Frontal cortex (tissue), 4 donors: ENCODE results near the gene SLC25A48. TPM values are rescaled to one million over a fixed set of nuclear protein-coding genes. Genes with fewer than 3 reads are reported as not detected.
"Not testable (repeated sequence)": the region's sequence is repeated elsewhere in the genome, so short reads cannot be mapped to it uniquely, and the experiment has no call there.

Experiments
- DNase-seq, 2 donors: peaks; one replicate each; pipeline ENCODE4 v3.0.0; 2012; ENCODE audit warnings: low spot score in 2 of 2
- FAIRE-seq: peaks from 2 replicates; lab custom pipeline; 2012; peaks lifted over from hg19 to GRCh38; lab: Jason Lieb, UNC
- total RNA-seq: library from RNA; depleted of rRNA; stranded (reverse); fragments of >200 nt; gene quantifications from one replicate; pipeline ENCODE4 v1.2.3, GENCODE V29; 2014
- donor health status: control.
- donor health status: control.
- donor health status: control.

The SLC25A48 gene
- total RNA-seq, 1 donor from 2014 or later: 1.2 TPM

GRCh38 chr5:135851915-135852845, 17.7 kb downstream of the SLC25A48 start:
- DNase-seq (no peak), FAIRE-seq (no peak)

- no peak for FAIRE-seq
- DNase-seq: no peak
These were observed 23.3 kb downstream of the SLC25A48 start for GRCh38 chr5:135857630-135858311.

- not testable (repeated sequence) for DNase-seq, FAIRE-seq
These were observed 24.7 kb downstream of the SLC25A48 start for GRCh38 chr5:135859186-135859585.

GRCh38 chr5:135859641-135860040, 25.2 kb downstream of the SLC25A48 start:
- no peak for FAIRE-seq
- no peak for DNase-seq

- DNase-seq (no peak), FAIRE-seq (no peak)
These were observed 27.2 kb downstream of the SLC25A48 start for GRCh38 chr5:135861641-135862040.

- no peak for DNase-seq
- FAIRE-seq: no peak
These were observed 27.6 kb downstream of the SLC25A48 start for GRCh38 chr5:135862086-135862485.

- FAIRE-seq (no peak), DNase-seq (no peak)
These were observed 28.3 kb downstream of the SLC25A48 start for GRCh38 chr5:135862744-135863143.

DNA sequence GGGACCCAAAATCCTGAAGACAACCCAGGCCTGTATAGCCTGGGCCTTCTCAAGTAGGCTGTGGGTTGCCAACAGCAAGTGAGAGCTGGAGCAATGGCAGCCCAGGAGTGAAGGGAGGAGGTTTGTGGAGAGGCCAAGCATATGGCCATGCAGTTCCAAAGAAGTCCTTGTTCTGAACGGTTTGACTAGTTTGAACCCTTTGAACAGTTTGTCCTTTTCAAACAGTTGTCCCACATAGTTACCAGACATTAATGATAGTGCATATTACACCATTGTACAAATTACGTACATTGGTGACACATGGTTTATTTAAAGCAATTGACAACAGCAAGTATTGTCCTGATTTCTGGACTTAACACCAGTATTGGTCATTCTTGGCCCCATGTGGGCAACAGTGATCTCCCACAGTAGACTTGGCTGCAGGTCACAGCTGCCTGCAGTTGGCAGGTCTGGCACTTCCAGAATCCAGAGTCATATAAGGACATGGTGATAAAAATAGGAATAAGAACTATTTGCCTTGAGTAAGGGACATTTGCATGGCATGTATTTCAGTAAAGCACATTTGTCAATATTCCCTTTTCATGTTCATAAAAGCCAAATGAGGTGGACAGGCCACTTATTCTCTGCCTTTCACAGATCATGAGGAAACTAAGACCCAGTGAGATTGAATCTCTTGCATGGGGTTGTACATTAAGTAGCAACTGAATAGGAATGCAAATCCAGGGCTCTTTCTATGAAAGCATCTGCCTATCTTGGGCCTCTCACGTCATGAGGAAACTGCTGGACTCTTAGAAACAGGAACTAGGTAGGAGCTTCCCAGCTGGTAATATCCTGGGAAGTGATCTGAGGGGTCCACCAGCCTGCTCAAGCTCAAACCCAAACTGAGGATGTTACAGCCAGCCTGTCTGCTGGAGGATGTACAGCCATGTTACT, 30.3 kb downstream of the SLC25A48 start:
- FAIRE-seq: no peak
- no peak for DNase-seq

- no peak for DNase-seq
- no peak for FAIRE-seq
These were observed 31.6 kb downstream of the SLC25A48 start for GRCh38 chr5:135866016-135866415.

DNA sequence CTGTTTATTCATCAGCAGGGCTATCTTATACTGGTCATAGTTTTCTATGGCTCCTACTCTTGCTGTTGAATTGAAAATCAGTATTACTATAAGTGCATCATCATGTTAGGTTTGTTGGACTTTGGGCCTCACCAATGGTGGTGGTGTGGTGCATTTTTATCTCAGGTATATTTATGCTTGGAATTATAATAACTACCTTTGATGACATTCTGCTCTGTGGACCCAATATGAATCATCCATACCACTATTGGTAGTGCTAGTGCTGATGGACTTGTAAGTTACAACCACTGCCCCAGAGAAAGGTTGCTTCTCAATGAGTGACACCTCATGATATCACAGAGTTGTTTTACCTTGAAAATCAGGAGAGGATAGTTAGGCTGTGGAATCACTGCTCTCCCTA, 33.1 kb downstream of the SLC25A48 start:
- DNase-seq: no peak
- no peak for FAIRE-seq

- no peak for FAIRE-seq
These were observed 34.2 kb downstream of the SLC25A48 start for GRCh38 chr5:135868681-135869080.

DNA sequence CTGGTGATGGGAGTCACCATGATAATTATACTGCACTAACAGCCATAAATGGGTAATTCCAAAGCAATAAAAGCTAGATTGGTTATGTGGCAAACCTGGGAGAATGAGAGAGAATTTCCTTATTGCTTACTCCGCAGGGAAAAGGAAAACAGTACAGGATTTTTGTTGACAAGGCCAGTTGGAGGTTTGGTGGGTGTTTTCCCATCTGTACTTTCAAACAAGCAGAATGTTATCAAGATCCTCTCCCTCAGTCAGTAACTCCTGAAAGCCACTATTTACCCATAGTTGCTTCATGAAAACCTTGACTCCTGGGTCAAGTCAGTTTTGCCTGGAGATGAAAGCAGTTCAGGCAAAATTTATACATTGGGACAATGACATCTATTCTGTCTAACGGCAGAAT, 34.8 kb downstream of the SLC25A48 start:
- DNase-seq (no peak), FAIRE-seq (no peak)

More at GRCh38 chr5:135868681-135869080, 34.2 kb downstream of the SLC25A48 start:
- DNase-seq: no peak

DNA sequence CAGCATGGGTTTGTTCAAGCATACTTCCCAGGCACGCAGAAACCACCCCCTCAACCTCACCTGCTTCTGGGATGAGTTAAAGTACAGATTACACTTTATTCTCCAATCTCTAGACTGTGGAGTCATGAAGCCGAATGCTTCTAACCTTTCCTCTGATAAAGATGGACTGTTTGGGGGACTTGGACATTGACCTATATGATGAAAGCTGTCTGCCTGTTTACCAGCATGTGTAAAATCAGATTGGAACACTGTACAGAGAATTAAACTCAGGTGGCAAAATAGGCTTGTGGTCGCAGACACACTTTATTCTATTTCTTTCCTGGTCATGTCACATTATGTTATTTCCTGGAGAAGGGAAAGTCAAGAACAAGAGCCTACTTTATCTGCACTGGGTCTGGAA, 35.5 kb downstream of the SLC25A48 start:
- FAIRE-seq: no peak

GRCh38 chr5:135871268-135871915, 36.9 kb downstream of the SLC25A48 start:
- DNase-seq (no peak), FAIRE-seq (no peak)

More for the DNA sequence above, 35.5 kb downstream of the SLC25A48 start:
- no peak for DNase-seq

DNA sequence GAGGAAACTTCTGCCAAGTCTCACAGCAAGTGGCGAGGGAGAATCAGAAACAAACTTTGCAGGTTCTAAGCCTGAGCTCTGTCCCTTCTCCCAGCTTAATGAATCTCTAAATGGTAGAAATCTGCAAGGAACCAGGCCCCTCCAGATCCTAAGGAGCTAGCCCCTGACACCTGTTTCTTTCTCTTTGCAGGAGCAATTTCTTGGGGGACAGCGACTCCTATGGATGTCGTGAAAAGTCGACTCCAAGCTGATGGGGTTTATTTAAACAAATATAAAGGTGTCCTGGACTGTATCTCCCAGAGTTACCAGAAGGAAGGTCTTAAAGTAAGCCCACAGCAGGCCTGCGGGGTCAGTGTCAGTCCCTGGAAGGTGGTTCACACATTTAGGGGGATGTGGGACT, 39.4 kb downstream of the SLC25A48 start:
- no peak for FAIRE-seq

DNA sequence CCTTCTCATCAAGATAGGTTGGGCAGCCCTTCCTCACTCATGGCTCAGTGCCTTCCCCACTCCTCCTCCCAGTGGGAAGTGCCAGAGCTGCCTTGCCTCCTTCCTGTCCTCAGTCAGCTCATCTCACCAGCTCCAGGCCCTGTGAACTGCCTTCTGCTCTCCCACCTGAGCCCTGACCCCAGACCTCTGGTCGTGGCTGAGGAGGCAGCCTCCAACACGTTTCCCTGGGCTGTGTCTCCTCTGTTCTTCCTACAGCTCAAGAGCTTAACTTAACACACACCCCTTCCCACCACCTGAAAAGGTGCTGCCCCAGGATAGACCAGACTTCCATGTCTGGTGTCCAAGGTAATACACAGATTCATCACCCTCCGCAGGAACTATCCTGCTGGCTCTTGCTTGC, 40.0 kb downstream of the SLC25A48 start:
- FAIRE-seq (no peak), DNase-seq (no peak)

More for the DNA sequence above, 39.4 kb downstream of the SLC25A48 start:
- no peak for DNase-seq

DNA sequence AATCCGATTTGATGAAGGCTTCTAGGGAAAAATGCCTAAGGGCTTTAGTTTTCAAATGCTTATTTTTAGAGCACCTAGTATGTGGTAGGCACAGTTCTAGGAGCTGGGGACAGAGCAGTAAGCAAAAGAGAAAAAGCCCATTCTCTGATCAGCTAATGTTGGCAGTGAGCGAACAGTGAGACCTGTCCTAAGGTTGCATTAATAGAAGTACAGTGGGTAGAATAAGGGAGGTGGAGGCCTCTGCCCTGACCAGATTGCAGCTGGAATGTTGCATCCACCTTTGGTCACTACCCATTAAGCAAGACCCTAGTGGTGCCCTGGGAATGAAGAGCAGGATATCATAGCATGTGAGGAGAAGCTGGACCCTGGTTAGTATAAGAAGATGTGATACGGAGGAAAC, 41.1 kb downstream of the SLC25A48 start:
- no peak for FAIRE-seq

DNA sequence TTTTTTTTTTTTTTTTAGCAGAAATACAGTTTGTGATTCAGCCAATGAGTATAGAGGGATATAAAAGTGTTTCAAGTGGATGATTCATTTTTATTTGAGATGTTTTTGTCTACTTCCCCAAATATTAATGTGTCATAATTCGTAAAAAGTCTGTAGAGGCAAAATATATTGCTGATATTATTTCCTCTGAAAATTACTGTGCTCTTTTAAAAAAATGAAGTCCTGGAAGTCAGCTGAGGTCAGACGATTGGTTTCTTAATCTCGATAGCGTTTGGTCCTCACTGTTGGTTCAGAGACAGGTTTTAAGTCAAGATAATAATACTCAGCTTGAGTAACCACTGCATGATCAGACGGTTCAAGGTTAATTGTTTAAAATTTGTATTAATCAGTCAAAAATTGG, 41.7 kb downstream of the SLC25A48 start:
- no peak for FAIRE-seq
- no peak for DNase-seq

More for the DNA sequence above, 41.1 kb downstream of the SLC25A48 start:
- no peak for DNase-seq

- FAIRE-seq (no peak), DNase-seq (no peak)
These were observed 43.2 kb downstream of the SLC25A48 start for GRCh38 chr5:135877570-135878155.
